ENCODE measurements around the gene CXCL1. TPM values are rescaled to one million over a fixed set of nuclear protein-coding genes. Genes with fewer than 3 reads are reported as not detected.

The CXCL1 gene
- total RNA-seq, 2 donors from 2014 or later, result 17.1 to 52.7 TPM

DNA sequence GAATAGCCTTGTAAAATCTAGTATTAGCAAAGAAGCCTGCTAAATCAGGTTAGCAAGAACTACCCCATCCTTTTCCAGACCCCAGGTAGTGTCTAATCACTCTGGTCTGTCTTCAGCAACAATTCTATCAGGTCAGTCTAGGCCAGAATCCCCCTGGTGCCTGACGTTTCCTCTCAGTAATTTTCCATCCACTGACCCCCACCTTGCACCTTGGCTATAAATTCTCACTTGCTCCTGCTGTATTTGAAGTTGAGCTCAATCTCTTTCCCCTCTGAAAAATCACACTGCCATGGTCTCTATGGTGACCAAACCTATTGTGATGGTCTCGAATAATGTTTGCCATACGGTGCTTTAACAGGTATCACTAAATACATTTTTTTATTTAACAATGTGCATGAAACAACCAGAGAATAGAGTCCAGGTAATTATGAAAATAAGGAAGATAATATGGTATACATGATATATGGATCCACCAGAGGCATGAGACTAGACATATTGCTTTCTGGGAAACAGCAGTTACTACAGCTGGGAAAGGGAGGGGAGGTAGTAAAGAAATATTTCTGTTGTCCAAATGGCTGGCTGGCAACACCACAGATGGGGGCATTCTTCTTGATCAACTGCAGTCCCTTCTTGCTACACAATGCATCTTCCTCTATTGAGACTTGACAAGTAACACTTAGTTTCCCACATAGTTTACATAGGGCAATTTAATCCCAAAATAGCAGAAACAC lies 33.8 kb downstream of the CXCL1 start:
- WGBS, 2 donors, result 77 to 80% methylated on average over 3 of the region's 3 CpGs
- no peak overlapping the region for H3K27ac ChIP-seq
- H3K27me3 ChIP-seq, result no peaks in the 10 kb centered on the region
- H3K4me1 ChIP-seq, result no peaks in the 10 kb centered on the region
- H3K4me3 ChIP-seq, result no peak overlapping the region
- DNase-seq (no peak), ATAC-seq (no peak)
- no peaks in the 10 kb centered on the region for H3K9me3 ChIP-seq
- TF ChIP-seq, protein P1, sequence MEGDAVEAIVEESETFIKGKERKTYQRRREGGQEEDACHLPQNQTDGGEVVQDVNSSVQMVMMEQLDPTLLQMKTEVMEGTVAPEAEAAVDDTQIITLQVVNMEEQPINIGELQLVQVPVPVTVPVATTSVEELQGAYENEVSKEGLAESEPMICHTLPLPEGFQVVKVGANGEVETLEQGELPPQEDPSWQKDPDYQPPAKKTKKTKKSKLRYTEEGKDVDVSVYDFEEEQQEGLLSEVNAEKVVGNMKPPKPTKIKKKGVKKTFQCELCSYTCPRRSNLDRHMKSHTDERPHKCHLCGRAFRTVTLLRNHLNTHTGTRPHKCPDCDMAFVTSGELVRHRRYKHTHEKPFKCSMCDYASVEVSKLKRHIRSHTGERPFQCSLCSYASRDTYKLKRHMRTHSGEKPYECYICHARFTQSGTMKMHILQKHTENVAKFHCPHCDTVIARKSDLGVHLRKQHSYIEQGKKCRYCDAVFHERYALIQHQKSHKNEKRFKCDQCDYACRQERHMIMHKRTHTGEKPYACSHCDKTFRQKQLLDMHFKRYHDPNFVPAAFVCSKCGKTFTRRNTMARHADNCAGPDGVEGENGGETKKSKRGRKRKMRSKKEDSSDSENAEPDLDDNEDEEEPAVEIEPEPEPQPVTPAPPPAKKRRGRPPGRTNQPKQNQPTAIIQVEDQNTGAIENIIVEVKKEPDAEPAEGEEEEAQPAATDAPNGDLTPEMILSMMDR (IDR thresholded peaks at IDR 0.05), result no peak
- TF ChIP-seq POLR2A (IDR thresholded peaks at IDR 0.05), result no peak
- no peaks in the 10 kb centered on the region for H3K36me3 ChIP-seq (replicated peaks in 1 of 2; ENCODE audit: insufficient read depth in 1 of 2, low read depth in 2 of 2)
- intact Hi-C loops (cut with DNase I), result no loop called here

DNA sequence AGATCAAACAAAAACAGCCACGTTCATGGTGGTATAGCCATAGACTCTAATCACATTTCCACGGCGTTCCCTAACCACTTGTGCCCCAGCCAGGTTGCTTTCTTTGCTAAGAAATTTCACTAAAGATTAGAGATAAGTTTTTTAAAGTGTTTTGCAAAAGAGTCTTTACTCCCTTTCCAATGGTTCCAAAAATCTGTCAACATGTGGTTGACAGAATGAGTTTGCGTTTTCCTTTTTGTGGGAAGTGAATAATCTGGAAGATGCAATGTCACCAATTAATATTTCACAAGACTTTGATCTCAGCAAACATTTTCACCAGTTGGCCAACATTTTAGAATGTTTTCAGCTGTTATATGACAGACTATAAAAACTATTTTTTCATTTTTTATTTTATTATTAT lies 35.3 kb downstream of the CXCL1 start:
- no peak overlapping the region for H3K27ac ChIP-seq
- no peak for DNase-seq
- no peak for TF ChIP-seq POLR2A (IDR thresholded peaks at IDR 0.05)
- TF ChIP-seq, protein P1 (IDR thresholded peaks at IDR 0.05), result no peak
- H3K4me1 ChIP-seq, result no peaks in the 10 kb centered on the region
- no peaks in the 10 kb centered on the region for H3K9me3 ChIP-seq
- H3K4me3 ChIP-seq, result no peak overlapping the region
- no peak for ATAC-seq
- no peaks in the 10 kb centered on the region for H3K27me3 ChIP-seq
- H3K36me3 ChIP-seq (replicated peaks in 1 of 2; ENCODE audit: insufficient read depth in 1 of 2, low read depth in 2 of 2), result no peaks in the 10 kb centered on the region
- WGBS, 2 donors, result 11 to 28% methylated on average over 4 of the region's 4 CpGs
- intact Hi-C loops (cut with DNase I), result no loop called here

DNA sequence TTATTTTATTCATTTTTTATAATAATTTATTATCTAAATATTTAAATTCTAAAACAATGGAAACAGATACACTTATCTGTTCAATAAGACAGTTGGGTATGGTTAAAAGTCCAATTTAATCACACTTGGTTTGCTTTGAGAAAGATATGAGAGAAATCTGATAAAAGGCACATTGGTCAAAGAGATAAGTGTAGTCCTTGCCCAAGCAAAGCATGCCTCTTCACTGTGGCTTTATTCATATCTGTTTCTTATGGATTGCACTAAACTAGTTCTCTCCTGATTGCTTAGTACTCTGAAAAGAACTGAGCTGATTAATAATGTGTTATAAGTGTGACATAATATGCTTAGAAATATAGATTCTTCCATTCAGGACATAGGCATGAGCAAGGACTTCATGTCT lies 39.8 kb downstream of the CXCL1 start:
- DNase-seq (no peak), ATAC-seq (no peak)
- no peak overlapping the region for H3K4me3 ChIP-seq
- no peaks in the 10 kb centered on the region for H3K9me3 ChIP-seq
- no peaks in the 10 kb centered on the region for H3K27me3 ChIP-seq
- H3K36me3 ChIP-seq (replicated peaks in 1 of 2; ENCODE audit: insufficient read depth in 1 of 2, low read depth in 2 of 2), result no peaks in the 10 kb centered on the region
- no peaks in the 10 kb centered on the region for H3K4me1 ChIP-seq
- no peak for TF ChIP-seq POLR2A (IDR thresholded peaks at IDR 0.05)
- TF ChIP-seq, protein P1 (IDR thresholded peaks at IDR 0.05), result no peak
- intact Hi-C loops (cut with DNase I), result no loop called here
- H3K27ac ChIP-seq, result no peak overlapping the region

DNA sequence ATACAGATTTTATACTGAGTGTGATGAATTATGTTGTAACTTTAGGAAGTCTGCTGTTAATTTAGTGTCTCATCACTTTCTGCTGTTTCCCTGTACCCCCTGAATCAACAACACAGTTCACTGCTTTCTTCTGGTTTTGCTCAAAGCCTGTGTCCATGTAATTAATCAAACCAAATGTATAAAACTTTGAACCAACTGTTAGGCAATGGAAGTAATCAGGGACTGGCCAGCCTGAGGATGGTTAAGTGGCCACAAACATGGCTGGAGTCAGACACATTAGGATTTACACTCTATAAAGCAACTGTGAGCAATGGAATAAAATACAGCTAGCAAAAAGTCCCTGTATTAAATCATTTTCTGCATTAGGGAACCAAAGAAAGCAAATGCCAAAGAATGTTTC lies 42.6 kb downstream of the CXCL1 start:
- no peak for ATAC-seq
- intact Hi-C loops (cut with DNase I), result no loop called here
- DNase-seq, result no peak

More for the DNA sequence above, 42.6 kb downstream of the CXCL1 start:
- H3K4me3 ChIP-seq, result no peak overlapping the region
- no peak overlapping the region for H3K27ac ChIP-seq
- H3K27me3 ChIP-seq, result no peaks in the 10 kb centered on the region
- no peaks in the 10 kb centered on the region for H3K9me3 ChIP-seq
- no peaks in the 10 kb centered on the region for H3K4me1 ChIP-seq
- H3K36me3 ChIP-seq (replicated peaks in 1 of 2; ENCODE audit: insufficient read depth in 1 of 2, low read depth in 2 of 2), result no peaks in the 10 kb centered on the region
- TF ChIP-seq, protein P1 (IDR thresholded peaks at IDR 0.05), result no peak
- TF ChIP-seq POLR2A (IDR thresholded peaks at IDR 0.05), result no peak

Measured in body of pancreas (tissue), 4 donors.